ENCODE results near the gene SLC10A2.

The SLC10A2 gene

GRCh38 chr13:103033999-103034398, 32.2 kb downstream of the SLC10A2 start:
- DNase-seq (ENCODE audit: low read depth), result no peak
- TF ChIP-seq, protein P1, sequence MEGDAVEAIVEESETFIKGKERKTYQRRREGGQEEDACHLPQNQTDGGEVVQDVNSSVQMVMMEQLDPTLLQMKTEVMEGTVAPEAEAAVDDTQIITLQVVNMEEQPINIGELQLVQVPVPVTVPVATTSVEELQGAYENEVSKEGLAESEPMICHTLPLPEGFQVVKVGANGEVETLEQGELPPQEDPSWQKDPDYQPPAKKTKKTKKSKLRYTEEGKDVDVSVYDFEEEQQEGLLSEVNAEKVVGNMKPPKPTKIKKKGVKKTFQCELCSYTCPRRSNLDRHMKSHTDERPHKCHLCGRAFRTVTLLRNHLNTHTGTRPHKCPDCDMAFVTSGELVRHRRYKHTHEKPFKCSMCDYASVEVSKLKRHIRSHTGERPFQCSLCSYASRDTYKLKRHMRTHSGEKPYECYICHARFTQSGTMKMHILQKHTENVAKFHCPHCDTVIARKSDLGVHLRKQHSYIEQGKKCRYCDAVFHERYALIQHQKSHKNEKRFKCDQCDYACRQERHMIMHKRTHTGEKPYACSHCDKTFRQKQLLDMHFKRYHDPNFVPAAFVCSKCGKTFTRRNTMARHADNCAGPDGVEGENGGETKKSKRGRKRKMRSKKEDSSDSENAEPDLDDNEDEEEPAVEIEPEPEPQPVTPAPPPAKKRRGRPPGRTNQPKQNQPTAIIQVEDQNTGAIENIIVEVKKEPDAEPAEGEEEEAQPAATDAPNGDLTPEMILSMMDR (conservative IDR thresholded peaks at IDR 0.05; ENCODE audit: low read depth, low read length), result no peak
- H3K4me3 ChIP-seq (ENCODE audit: low read depth, low read length), result no peak overlapping the region

DNA sequence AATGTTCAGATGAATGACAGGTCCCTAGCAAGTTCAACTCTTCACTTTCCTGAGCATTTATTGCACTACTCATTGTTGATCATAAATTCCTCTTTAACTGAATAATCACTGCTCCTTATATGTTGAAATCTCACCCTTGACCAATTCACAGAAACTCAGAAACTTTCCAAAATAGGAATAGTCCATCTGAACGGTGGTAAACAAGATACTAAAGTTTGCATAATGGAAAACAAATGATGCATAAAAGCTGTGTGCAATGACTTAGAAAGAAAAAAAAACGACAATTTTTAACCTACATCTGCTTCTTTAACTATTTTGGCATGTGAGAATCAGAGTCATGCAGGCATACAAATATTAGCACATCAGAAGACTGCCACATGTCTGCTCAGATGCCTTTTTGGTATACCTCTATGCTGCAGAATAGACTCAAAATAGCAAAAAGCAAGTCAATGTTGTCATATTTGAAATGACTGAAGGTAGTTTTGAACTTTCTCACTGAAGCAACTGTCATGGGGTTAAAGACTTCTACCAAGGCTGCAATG, 34.8 kb downstream of the SLC10A2 start:
- H3K4me3 ChIP-seq (ENCODE audit: low read depth, low read length), result no peak overlapping the region
- TF ChIP-seq, protein P1 (conservative IDR thresholded peaks at IDR 0.05; ENCODE audit: low read depth, low read length), result no peak
- no peak for DNase-seq (ENCODE audit: low read depth)

DNA sequence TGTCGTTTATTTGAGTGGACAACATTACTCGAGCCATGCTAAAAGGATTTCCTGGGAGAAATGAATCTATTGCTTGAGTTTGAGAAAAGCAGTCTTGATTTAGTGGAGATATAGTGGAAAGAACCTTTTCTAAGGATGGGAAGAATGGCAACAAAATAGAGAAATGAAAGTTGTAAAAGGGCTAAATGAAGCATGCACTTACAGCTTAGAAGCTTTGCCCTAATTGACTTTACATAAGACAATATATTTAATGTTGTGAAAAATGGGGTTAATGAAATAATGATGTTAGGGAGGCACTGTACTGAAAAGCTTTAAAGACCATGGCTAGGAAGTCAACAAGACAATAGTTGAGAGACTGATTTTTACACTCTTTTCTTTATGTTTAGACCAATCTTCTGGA, 35.4 kb downstream of the SLC10A2 start:
- H3K4me3 ChIP-seq (ENCODE audit: low read depth, low read length), result no peak overlapping the region
- TF ChIP-seq, protein P1 (conservative IDR thresholded peaks at IDR 0.05; ENCODE audit: low read depth, low read length), result no peak
- no peak for DNase-seq (ENCODE audit: low read depth)

DNA sequence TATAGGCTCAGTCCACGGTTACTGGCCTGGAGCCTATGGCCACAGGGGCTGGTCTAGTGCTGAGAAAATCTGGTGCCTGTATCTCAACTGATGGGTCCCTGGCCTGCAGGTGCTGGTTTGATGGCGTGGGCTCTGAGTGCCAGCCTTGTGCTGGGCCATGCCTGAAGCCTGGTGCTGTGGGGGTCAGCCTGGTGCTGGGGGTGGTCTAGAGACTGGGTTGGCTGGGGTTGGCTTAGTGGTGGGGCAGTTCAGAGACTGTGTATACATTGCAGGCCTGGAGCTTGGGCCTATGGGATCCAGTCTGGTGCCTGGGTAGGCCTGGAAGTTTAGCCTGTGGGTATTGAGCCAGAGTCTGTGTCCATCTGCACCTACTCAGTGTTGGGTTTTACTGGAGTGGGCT, 36.4 kb downstream of the SLC10A2 start:
- no peak for DNase-seq (ENCODE audit: low read depth)
- TF ChIP-seq, protein P1 (conservative IDR thresholded peaks at IDR 0.05; ENCODE audit: low read depth, low read length), result no peak
- no peak overlapping the region for H3K4me3 ChIP-seq (ENCODE audit: low read depth, low read length)

GRCh38 chr13:103022336-103022735, 43.9 kb downstream of the SLC10A2 start:
- no peak for DNase-seq (ENCODE audit: low read depth)
- TF ChIP-seq, protein P1 (conservative IDR thresholded peaks at IDR 0.05; ENCODE audit: low read depth, low read length), result no peak
- no peak overlapping the region for H3K4me3 ChIP-seq (ENCODE audit: low read depth, low read length)

GRCh38 chr13:103018556-103018955, 47.7 kb downstream of the SLC10A2 start:
- no peak for DNase-seq (ENCODE audit: low read depth)
- no peak overlapping the region for H3K4me3 ChIP-seq (ENCODE audit: low read depth, low read length)
- TF ChIP-seq, protein P1 (conservative IDR thresholded peaks at IDR 0.05; ENCODE audit: low read depth, low read length), result no peak

- DNase-seq (ENCODE audit: low read depth), result no peak
- TF ChIP-seq, protein P1 (conservative IDR thresholded peaks at IDR 0.05; ENCODE audit: low read depth, low read length), result no peak
- H3K4me3 ChIP-seq (ENCODE audit: low read depth, low read length), result no peak overlapping the region
Observed at GRCh38 chr13:103012646-103013045, 53.6 kb downstream of the SLC10A2 start.

Data from choroid plexus epithelial cell (primary cell).